ENCODE results near the gene NLK. TPM values are rescaled to one million over a fixed set of nuclear protein-coding genes. Genes with fewer than 3 reads are reported as not detected.

Gene NLK
- total RNA-seq, 6 donors from 2014 or later = 16.1 to 34.5 (median 19.9) TPM

DNA sequence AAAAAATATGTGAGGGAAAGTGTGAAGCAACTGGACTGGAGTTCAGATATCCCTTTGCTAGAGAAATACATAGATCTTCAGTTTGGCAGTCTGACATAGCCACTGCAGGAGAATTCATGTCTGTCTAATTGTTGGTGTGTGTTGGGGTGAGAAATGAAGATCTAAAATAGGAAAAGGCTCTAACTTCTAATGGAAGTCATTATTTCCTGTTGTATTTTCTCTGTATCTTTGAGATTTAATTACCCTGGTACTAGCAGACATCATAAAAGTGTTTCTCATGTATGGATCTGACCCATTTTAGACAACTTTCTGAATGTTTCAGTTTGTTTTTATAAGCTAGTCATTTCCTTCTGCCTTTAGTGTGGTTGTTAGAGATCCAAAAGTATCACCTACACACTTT is 128.3 kb downstream of the NLK start:
- no peak for DNase-seq
- no peak for TF ChIP-seq POLR2AphosphoS5 (IDR thresholded peaks at IDR 0.05)
- Histone ChIP-seq H3K4me1 (peaks cover 0 to 4% (median 2%) of the 10 kb centered on the region in 4 donors), H3K27me3 (no peaks in the 10 kb centered on the region), H3K27ac (no peak overlapping the region), H3K4me3 (no peak overlapping the region), H3K36me3 (peaks cover 0 to 30% (median 6%) of the 10 kb centered on the region in 4 donors), H3K9me3 (no peaks in the 10 kb centered on the region)
- no peak for ATAC-seq (ENCODE audit: low FRiP score in 2 of 2)

DNA sequence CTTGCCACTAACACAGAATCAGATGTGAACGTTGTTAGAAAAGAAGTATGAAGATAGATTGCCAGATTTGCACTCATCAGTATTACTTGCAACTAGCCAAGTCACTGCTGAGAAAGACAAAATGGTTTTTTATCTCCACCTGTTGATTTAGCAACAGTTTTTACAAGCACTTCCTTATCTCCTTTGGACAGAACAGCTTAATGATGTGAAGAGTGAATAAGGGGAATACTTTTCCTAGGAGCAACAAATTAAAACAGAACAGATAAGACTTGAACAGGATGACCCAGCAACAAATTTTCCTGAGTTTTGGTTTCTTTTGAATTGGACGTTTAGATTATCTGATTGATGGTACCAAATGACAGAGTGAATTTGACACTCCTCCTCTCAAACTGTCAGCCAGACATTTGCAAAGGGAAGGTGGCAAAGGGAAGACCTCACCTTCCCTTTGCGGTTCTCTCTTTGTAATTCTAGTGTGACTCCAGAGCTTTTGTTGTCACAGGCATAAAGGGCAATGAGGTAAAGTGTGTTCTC is 130.6 kb downstream of the NLK start:
- Histone ChIP-seq H3K36me3 (peaks cover 0 to 27% (median 6%) of the 10 kb centered on the region in 4 donors), H3K4me1 (peaks cover 0 to 4% (median 2%) of the 10 kb centered on the region in 4 donors), H3K27ac (peak overlapping the region in 1 of 4 donors; percentile 1), H3K4me3 (no peak overlapping the region), H3K9me3 (no peaks in the 10 kb centered on the region), H3K27me3 (no peaks in the 10 kb centered on the region)
- WGBS, 2 donors = 14 to 18% methylated on average over 3 of the region's 3 CpGs
- DNase-seq (no peak), ATAC-seq (ENCODE audit: low FRiP score in 2 of 2) (no peak)
- no peak for TF ChIP-seq POLR2AphosphoS5 (IDR thresholded peaks at IDR 0.05)
- TF ChIP-seq POLR2A (IDR thresholded peaks at IDR 0.05) = no peak
- TF ChIP-seq, protein P1, sequence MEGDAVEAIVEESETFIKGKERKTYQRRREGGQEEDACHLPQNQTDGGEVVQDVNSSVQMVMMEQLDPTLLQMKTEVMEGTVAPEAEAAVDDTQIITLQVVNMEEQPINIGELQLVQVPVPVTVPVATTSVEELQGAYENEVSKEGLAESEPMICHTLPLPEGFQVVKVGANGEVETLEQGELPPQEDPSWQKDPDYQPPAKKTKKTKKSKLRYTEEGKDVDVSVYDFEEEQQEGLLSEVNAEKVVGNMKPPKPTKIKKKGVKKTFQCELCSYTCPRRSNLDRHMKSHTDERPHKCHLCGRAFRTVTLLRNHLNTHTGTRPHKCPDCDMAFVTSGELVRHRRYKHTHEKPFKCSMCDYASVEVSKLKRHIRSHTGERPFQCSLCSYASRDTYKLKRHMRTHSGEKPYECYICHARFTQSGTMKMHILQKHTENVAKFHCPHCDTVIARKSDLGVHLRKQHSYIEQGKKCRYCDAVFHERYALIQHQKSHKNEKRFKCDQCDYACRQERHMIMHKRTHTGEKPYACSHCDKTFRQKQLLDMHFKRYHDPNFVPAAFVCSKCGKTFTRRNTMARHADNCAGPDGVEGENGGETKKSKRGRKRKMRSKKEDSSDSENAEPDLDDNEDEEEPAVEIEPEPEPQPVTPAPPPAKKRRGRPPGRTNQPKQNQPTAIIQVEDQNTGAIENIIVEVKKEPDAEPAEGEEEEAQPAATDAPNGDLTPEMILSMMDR (IDR thresholded peaks at IDR 0.05) = no peak
- no peak for TF ChIP-seq EP300 (IDR thresholded peaks at IDR 0.05)

DNA sequence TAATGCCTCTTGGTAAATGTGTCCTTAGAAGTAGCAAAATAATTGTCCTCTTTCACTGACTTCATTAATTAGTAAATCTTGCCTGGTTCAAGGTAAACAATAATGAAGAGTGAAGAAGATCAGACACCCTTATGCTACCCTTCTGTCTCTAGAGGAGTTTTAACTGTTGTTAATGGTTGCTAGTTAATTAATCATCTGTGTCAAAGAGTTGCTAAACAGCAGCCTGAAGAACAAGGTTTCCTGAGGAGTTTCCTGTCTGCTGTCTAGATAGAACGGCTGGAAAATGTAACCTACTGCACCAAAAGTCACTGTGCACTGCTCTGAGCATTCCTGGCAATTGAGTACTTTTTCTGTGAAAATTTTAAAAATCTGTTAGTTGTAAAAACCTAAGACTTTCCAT is 131.3 kb downstream of the NLK start:
- no peaks in the 10 kb centered on the region for H3K9me3 ChIP-seq
- ATAC-seq (ENCODE audit: low FRiP score in 2 of 2) (no peak), DNase-seq (no peak)
- no peak overlapping the region for H3K27ac ChIP-seq
- H3K27me3 ChIP-seq = no peaks in the 10 kb centered on the region
- peaks cover 0 to 20% (median 5%) of the 10 kb centered on the region in 4 donors for H3K36me3 ChIP-seq
- 15 to 44% methylated on average over 1 of the region's 1 CpG for WGBS, 2 donors
- peaks cover 0 to 4% (median 2%) of the 10 kb centered on the region in 4 donors for H3K4me1 ChIP-seq
- no peak for TF ChIP-seq EP300 (IDR thresholded peaks at IDR 0.05)
- no peak for TF ChIP-seq POLR2AphosphoS5 (IDR thresholded peaks at IDR 0.05)
- TF ChIP-seq POLR2A (IDR thresholded peaks at IDR 0.05) = no peak
- TF ChIP-seq, protein P1 (IDR thresholded peaks at IDR 0.05) = no peak
- no peak overlapping the region for H3K4me3 ChIP-seq

DNA sequence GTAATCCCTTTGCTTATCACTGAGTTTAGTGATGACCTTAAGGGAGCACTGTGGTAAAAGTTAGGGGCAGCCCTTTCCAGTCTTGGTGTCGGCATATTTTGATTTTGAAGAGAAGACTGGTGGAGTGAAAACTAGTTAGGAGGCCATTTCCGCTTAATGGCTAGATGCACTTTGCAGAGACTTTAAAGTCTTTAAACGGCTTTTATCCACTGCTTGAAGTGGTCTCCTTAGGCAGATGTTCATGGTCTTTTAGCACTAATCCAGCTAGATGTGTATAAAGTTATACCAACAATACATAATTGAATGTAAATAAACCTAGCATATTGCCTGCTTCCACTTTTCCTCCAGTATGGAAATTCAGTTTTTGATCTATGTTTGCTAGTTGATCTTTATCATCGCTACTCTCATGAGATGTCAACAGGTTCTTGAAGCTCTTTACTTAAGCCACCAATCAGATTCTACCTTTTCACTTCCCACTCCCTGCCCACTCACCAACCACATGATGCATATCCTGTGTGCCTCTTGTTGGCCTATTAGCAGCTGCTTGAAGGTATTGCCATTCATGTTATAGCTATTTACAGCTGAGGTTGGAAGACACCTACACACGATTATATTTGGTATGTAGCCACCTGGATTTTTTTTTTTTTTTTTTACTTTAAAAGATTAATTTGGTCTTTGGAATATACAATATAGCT is 132.0 kb downstream of the NLK start:
- H3K27ac ChIP-seq = no peak overlapping the region
- DNase-seq (no peak), ATAC-seq (ENCODE audit: low FRiP score in 2 of 2) (no peak)
- peaks cover 0 to 14% (median 3%) of the 10 kb centered on the region in 4 donors for H3K36me3 ChIP-seq
- no peaks in the 10 kb centered on the region for H3K27me3 ChIP-seq
- H3K4me3 ChIP-seq = no peak overlapping the region
- TF ChIP-seq, protein P1 (IDR thresholded peaks at IDR 0.05) = no peak
- TF ChIP-seq POLR2A (IDR thresholded peaks at IDR 0.05) (no peak), EP300 (IDR thresholded peaks at IDR 0.05) (no peak), POLR2AphosphoS5 (IDR thresholded peaks at IDR 0.05) (no peak)
- WGBS, 2 donors = 59 to 72% methylated on average over 5 of the region's 5 CpGs
- peaks cover 0 to 4% (median 2%) of the 10 kb centered on the region in 4 donors for H3K4me1 ChIP-seq
- no peaks in the 10 kb centered on the region for H3K9me3 ChIP-seq

DNA sequence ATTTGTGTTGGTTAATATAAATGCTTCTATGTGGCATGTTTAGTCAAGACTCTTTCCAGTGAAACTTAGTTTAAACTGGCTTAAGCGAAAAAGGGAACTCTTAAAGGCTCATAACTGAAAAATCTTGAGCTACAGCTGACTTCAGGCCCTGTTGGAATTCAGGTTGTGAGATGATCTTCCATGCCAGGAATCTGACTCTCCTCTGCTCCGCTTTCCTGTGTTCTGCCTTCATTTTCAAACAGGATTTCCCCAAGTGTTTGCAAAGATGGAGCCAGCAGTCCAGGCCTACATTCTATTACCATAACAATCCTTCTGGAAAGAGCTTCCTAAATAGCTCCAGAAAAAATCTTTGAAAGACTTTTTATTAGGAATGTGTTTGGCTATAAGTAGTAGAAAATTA is 134.9 kb downstream of the NLK start:
- Histone ChIP-seq H3K4me1 (peaks cover 0 to 4% (median 2%) of the 10 kb centered on the region in 4 donors), H3K27me3 (no peaks in the 10 kb centered on the region), H3K27ac (no peak overlapping the region), H3K4me3 (no peak overlapping the region), H3K9me3 (no peaks in the 10 kb centered on the region), H3K36me3 (peaks cover 0 to 11% (median 1%) of the 10 kb centered on the region in 4 donors)
- DNase-seq (no peak), ATAC-seq (ENCODE audit: low FRiP score in 2 of 2) (no peak)
- WGBS, 2 donors = 75 to 85% methylated on average over 2 of the region's 2 CpGs
- TF ChIP-seq POLR2AphosphoS5 (IDR thresholded peaks at IDR 0.05) = no peak
- TF ChIP-seq POLR2A (IDR thresholded peaks at IDR 0.05) = no peak
- no peak for TF ChIP-seq EP300 (IDR thresholded peaks at IDR 0.05)
- TF ChIP-seq, protein P1 (IDR thresholded peaks at IDR 0.05) = no peak

Data from upper lobe of left lung (tissue), 6 donors.